Peyer's patch (tissue), 4 donors: ENCODE measurements around the gene FKRP. TPM values are rescaled to one million over a fixed set of nuclear protein-coding genes. Genes with fewer than 3 reads are reported as not detected.

Source experiments
- DNase-seq, 3 donors: peaks; one replicate each; pipeline ENCODE4 v3.0.0-alpha.2; 2017 to 2019
- H3K27ac ChIP-seq, 4 donors: fragments of 200-600 bp; sonication (generic); one replicate each; pipeline ENCODE4 v1.5.1; 2016 to 2019
- H3K27me3 ChIP-seq, 2 donors: fragments of 200-600 bp; sonication (generic); one replicate each; pipeline ENCODE4 v1.5.1; 2019
- H3K36me3 ChIP-seq, 3 donors: fragments of 200-600 bp; sonication (generic); one replicate each; pipeline ENCODE4 v1.5.1; 2016 to 2019
- H3K4me1 ChIP-seq, 4 donors: fragments of 200-600 bp; sonication (generic); one replicate each; pipeline ENCODE4 v1.5.1; 2016 to 2019
- H3K4me3 ChIP-seq, 4 donors: fragments of 200-600 bp; sonication (generic); 1 replicate in 3 of 4; 2 replicates in 1 of 4; pipeline ENCODE4 v1.5.1; 2016 to 2019; ENCODE audit warnings: mild to moderate bottlenecking in 1 of 4
- H3K9me3 ChIP-seq, 4 donors: fragments of 200-600 bp; sonication (generic); one replicate each; pipeline ENCODE4 v1.5.1; 2016 to 2019; ENCODE audit warnings: mild to moderate bottlenecking in 1 of 4
- CTCF ChIP-seq, 6 experiments: fragments of 450-650 bp in 4 of 6; fragments of 200-600 bp in 2 of 6; sonication (generic) in 1 of 6; IDR thresholded peaks; one replicate each; pipeline ENCODE4 v1.5.1; 2017 to 2019; ENCODE audit warnings: antibody characterized with exemption in 6 of 6, mild to moderate bottlenecking in 3 of 6, moderate library complexity in 1 of 6
- POLR2A ChIP-seq, 2 donors: fragments of 450-650 bp; IDR thresholded peaks; one replicate each; pipeline ENCODE4 v1.5.1; 2017; ENCODE audit warnings: antibody characterized with exemption in 2 of 2, mild to moderate bottlenecking in 2 of 2, moderate library complexity in 2 of 2
- total RNA-seq, 4 donors: library from RNA; depleted of rRNA; stranded (reverse); fragments of >200 nt; gene quantifications; one replicate each; pipeline ENCODE4 v1.1.0, GENCODE V29; 2016

FKRP gene
- total RNA-seq, 4 donors from 2014 or later, result 9.1 to 18.6 (median 15.3) TPM

- no peak for DNase-seq
- H3K36me3 ChIP-seq, result peaks cover 0 to 66% (median 0%) of the 10 kb centered on the region in 3 donors
- H3K27ac ChIP-seq, result no peak overlapping the region
- no peaks in the 10 kb centered on the region for H3K27me3 ChIP-seq
- no peak overlapping the region for H3K4me3 ChIP-seq
- TF ChIP-seq CTCF (IDR thresholded peaks at IDR 0.05) (no peak), POLR2A (IDR thresholded peaks at IDR 0.05) (no peak)
- H3K9me3 ChIP-seq, result no peaks in the 10 kb centered on the region
- H3K4me1 ChIP-seq, result peaks cover 0 to 32% (median 18%) of the 10 kb centered on the region in 4 donors
Observed at GRCh38 chr19:46721269-46722003, 24.4 kb upstream of the FKRP start.

- TF ChIP-seq CTCF (IDR thresholded peaks at IDR 0.05), result no peak
- no peak for TF ChIP-seq POLR2A (IDR thresholded peaks at IDR 0.05)
- Histone ChIP-seq H3K27me3 (no peaks in the 10 kb centered on the region), H3K36me3 (peaks cover 0 to 72% (median 0%) of the 10 kb centered on the region in 3 donors), H3K27ac (no peak overlapping the region), H3K4me3 (no peak overlapping the region), H3K4me1 (peaks cover 0 to 32% (median 18%) of the 10 kb centered on the region in 4 donors), H3K9me3 (no peaks in the 10 kb centered on the region)
- DNase-seq, result no peak
Observed at GRCh38 chr19:46722004-46722380, 23.9 kb upstream of the FKRP start.

GRCh38 chr19:46722421-46723022, 23.3 kb upstream of the FKRP start:
- no peak for TF ChIP-seq CTCF (IDR thresholded peaks at IDR 0.05)
- TF ChIP-seq POLR2A (IDR thresholded peaks at IDR 0.05), result no peak
- DNase-seq, result no peak
- peak overlapping the region in 1 of 4 donors; percentile 3 for H3K4me3 ChIP-seq
- peak overlapping the region in 1 of 4 donors; percentile 42 for H3K27ac ChIP-seq
- H3K36me3 ChIP-seq, result peaks cover 0 to 77% (median 0%) of the 10 kb centered on the region in 3 donors
- H3K27me3 ChIP-seq, result no peaks in the 10 kb centered on the region
- H3K4me1 ChIP-seq, result peaks cover 0 to 30% (median 17%) of the 10 kb centered on the region in 4 donors
- no peaks in the 10 kb centered on the region for H3K9me3 ChIP-seq

GRCh38 chr19:46723023-46723461, 22.8 kb upstream of the FKRP start:
- Histone ChIP-seq H3K27me3 (no peaks in the 10 kb centered on the region), H3K4me1 (peaks cover 0 to 25% (median 12%) of the 10 kb centered on the region in 4 donors), H3K9me3 (no peaks in the 10 kb centered on the region), H3K36me3 (peaks cover 0 to 82% (median 0%) of the 10 kb centered on the region in 3 donors), H3K27ac (peak overlapping the region in 1 of 4 donors; percentile 42), H3K4me3 (peak overlapping the region in 1 of 4 donors; percentile 3)
- no peak for TF ChIP-seq CTCF (IDR thresholded peaks at IDR 0.05)
- no peak for DNase-seq

GRCh38 chr19:46723471-46723870, 22.4 kb upstream of the FKRP start:
- DNase-seq, result no peak
- Histone ChIP-seq H3K27ac (no peak overlapping the region), H3K4me3 (no peak overlapping the region), H3K27me3 (no peaks in the 10 kb centered on the region), H3K4me1 (peaks cover 0 to 21% (median 10%) of the 10 kb centered on the region in 4 donors), H3K9me3 (no peaks in the 10 kb centered on the region), H3K36me3 (peaks cover 0 to 87% (median 0%) of the 10 kb centered on the region in 3 donors)
- no peak for TF ChIP-seq CTCF (IDR thresholded peaks at IDR 0.05)
- TF ChIP-seq POLR2A (IDR thresholded peaks at IDR 0.05), result no peak
